Erythroblast (primary cell): ENCODE results near the gene CDC26.

Experiments used
- GATA1 ChIP-seq: IDR thresholded peaks from 2 replicates; pipeline ENCODE4 v1.6.1; 2011; ENCODE audit warnings: low read depth, mild to moderate bottlenecking, control low read depth, low read length, moderate library complexity
- POLR2A ChIP-seq: IDR thresholded peaks from 2 replicates; pipeline ENCODE4 v1.6.1; 2011; ENCODE audit warnings: mild to moderate bottlenecking, low read length

DNA sequence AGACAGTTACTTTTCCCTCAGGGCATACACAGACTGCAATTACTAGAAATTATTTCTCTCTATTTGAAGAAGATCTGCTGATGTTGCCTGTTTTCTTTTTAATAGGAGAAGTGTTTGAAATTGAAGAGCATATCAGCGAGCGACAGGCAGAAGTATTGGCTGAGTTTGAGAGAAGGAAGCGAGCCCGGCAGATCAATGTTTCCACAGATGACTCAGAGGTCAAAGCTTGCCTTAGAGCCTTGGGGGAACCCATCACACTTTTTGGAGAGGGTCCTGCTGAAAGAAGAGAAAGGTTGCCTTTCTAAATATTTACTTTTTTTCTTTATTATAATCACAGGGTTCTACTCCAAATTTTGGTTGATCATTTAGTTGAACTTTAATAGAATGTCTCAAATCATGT is 3.5 kb upstream of the CDC26 start:
- no peak for TF ChIP-seq POLR2A
- no peak for TF ChIP-seq GATA1
